ENCODE measurements around the gene ZNF865. TPM values are rescaled to one million over a fixed set of nuclear protein-coding genes. Genes with fewer than 3 reads are reported as not detected.

Gene ZNF865
- total RNA-seq, 1 donor from 2014 or later: 20.3 TPM

DNA sequence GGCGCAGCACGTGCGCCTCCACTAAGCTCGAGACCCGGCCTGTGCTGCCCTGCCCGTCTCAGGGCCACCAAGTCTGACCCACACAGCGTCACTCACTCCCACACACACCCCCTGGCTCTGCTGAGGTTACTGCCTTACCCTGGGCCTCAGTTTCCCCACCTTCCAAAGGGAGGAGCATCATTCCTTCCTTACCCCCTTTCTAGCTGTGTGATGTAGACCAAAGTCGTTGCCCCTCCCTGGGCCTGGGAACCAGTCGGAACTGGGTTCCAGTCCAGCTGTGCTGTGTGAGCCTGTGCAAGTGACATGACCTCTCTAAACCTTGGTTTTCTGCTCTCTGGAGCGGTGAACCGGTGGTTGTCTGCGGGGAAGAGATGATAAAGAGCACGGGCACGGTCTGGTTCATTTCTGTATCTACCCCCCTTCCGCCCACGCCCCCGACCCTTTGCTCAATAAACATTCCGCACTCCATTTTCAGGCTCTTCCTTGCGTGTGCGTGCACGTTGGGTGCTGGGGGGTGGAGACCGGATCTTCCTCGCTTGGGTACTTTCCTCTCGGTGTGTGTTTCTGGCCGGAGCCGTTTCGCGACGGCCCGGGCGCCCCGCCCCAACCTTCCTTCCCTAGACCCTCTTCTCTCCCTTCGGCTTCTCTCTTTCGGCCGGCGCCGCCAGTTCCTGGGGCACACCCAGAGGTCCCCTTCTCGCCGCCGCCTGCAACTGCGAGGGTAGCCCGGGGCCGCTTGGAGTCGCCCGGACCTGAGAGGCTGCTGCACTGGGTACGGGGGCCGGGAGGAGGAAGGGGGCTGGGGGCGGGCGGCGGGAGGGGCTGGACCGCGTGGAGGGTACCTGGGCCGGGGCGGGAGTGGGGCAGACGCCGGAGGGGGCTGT lies 37.8 kb downstream of the ZNF865 start, which contains the start of gene ZNF581:
TSS of gene ZNF581 (plus strand) at position 647 of the 884 bp plus-strand sequence. CDS start 923 bp downstream, outside the sequence.
- Mint-ChIP-seq H3K36me3 (ENCODE audit: low read depth) (peaks cover 18% of the 10 kb centered on the region), H3K4me3 (peak within 1 kb of the TSS; percentile 98), H3K27ac (ENCODE audit: unreplicated experiment) (peak within 1 kb of the TSS; percentile 96), H3K4me1 (peaks cover 49% of the 10 kb centered on the region), H3K9me3 (peaks cover 2% of the 10 kb centered on the region), H3K27me3 (ENCODE audit: low read depth) (peaks cover 21% of the 10 kb centered on the region)
- TF ChIP-seq, protein P1, sequence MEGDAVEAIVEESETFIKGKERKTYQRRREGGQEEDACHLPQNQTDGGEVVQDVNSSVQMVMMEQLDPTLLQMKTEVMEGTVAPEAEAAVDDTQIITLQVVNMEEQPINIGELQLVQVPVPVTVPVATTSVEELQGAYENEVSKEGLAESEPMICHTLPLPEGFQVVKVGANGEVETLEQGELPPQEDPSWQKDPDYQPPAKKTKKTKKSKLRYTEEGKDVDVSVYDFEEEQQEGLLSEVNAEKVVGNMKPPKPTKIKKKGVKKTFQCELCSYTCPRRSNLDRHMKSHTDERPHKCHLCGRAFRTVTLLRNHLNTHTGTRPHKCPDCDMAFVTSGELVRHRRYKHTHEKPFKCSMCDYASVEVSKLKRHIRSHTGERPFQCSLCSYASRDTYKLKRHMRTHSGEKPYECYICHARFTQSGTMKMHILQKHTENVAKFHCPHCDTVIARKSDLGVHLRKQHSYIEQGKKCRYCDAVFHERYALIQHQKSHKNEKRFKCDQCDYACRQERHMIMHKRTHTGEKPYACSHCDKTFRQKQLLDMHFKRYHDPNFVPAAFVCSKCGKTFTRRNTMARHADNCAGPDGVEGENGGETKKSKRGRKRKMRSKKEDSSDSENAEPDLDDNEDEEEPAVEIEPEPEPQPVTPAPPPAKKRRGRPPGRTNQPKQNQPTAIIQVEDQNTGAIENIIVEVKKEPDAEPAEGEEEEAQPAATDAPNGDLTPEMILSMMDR (conservative IDR thresholded peaks at IDR 0.05): no peak
- peak; percentile 64 for DNase-seq (ENCODE audit: low read depth, low spot score)

DNA sequence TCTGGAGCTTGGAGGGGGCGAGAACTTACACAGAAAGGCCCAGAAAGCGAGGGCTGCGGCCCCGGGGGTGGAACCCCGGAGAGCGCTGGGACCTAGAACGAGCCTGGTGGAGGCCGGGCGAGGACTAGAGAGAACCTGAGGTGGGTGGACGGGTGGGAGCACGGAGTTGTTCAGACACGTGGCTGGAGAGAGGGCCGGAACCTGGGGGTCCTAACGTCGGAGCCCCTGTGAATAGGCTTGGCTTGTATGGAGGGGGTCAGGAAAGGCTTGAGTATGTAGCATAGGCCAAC lies 38.4 kb downstream of the ZNF865 start:
- TF ChIP-seq, protein P1 (conservative IDR thresholded peaks at IDR 0.05): no peak
- Mint-ChIP-seq H3K4me3 (peak overlapping the region; percentile 98), H3K4me1 (peaks cover 51% of the 10 kb centered on the region), H3K27me3 (ENCODE audit: low read depth) (peaks cover 21% of the 10 kb centered on the region), H3K36me3 (ENCODE audit: low read depth) (peaks cover 18% of the 10 kb centered on the region), H3K27ac (ENCODE audit: unreplicated experiment) (peak overlapping the region; percentile 84), H3K9me3 (peaks cover 2% of the 10 kb centered on the region)
- DNase-seq (ENCODE audit: low read depth, low spot score): no peak

DNA sequence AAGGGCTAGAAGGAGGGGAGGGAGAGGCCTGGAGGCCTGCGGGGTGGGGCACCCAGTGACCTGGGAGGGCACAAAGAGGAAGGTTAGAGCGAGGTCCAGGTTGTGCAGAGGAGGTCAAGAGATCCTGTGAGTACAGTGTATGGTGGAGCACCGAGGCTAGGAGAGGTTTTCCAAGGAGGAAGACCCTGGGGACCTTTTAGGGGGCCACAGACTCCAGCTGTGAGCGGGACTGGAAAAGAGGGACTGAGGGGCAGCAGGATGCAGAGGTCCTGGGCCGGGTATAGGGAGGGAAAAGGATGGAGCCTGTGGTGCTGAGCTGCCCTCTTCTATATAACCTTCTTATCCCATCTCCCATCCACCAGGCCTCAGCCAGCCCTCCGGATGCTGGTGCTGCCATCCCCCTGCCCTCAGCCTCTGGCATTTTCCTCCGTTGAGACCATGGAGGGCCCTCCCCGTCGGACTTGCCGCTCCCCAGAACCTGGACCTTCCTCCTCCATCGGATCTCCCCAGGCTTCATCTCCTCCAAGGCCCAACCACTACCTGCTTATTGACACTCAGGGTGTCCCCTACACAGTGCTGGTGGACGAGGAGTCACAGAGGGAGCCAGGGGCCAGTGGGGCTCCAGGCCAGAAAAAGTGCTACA lies 38.9 kb downstream of the ZNF865 start:
- Mint-ChIP-seq H3K27me3 (ENCODE audit: low read depth) (peaks cover 21% of the 10 kb centered on the region), H3K4me1 (peaks cover 47% of the 10 kb centered on the region), H3K9me3 (no peaks in the 10 kb centered on the region), H3K4me3 (peak overlapping the region; percentile 98), H3K27ac (ENCODE audit: unreplicated experiment) (no peak overlapping the region), H3K36me3 (ENCODE audit: low read depth) (peaks cover 14% of the 10 kb centered on the region)
- TF ChIP-seq, protein P1 (conservative IDR thresholded peaks at IDR 0.05): no peak
- DNase-seq (ENCODE audit: low read depth, low spot score): no peak

DNA sequence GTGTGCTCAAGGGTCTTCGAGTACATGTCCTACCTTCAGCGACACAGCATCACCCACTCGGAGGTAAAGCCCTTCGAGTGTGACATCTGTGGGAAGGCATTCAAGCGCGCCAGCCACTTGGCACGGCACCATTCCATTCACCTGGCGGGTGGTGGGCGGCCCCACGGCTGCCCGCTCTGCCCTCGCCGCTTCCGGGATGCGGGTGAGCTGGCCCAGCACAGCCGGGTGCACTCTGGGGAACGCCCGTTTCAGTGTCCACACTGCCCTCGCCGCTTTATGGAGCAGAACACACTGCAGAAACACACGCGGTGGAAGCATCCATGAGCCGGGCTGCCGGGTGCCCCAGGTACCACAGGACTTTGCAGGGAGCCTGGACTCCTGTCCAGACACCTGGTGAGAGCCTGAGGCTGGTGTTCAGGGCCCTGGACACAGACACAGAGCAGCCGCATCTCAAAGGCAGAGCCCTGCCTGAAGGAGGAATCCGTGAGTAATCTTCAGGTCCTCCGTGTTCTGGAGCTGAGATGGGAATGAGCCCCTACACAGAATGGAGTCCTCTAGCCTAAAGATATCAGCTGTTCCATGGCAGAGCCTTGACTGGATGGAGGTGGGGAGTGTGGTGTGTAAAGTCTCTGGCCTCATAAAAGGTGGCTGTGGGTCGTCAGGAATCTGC lies 39.5 kb downstream of the ZNF865 start:
- H3K27me3 Mint-ChIP-seq (ENCODE audit: low read depth): peaks cover 21% of the 10 kb centered on the region
- TF ChIP-seq, protein P1 (conservative IDR thresholded peaks at IDR 0.05): no peak
- peak overlapping the region; percentile 98 for H3K4me3 Mint-ChIP-seq
- H3K4me1 Mint-ChIP-seq: peaks cover 51% of the 10 kb centered on the region
- no peaks in the 10 kb centered on the region for H3K9me3 Mint-ChIP-seq
- peaks cover 14% of the 10 kb centered on the region for H3K36me3 Mint-ChIP-seq (ENCODE audit: low read depth)
- no peak for DNase-seq (ENCODE audit: low read depth, low spot score)
- no peak overlapping the region for H3K27ac Mint-ChIP-seq (ENCODE audit: unreplicated experiment)

DNA sequence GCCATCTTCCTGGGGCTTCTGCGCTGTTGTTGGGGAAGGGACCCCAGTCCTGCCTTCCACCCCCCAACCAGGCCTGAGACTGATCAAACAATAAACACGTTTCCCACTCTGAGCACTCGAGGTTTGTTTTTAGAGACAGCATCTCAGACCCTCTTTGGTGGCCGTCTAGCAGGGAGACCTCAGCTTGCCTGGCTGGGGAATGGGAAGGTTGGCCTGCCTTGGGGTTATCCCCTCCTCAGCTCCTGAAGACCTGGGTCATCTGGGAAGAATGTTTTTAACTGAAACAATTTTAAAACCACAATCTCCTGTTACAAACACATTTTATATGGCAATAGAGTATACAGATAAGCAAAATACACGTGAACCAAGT lies 40.0 kb downstream of the ZNF865 start:
- peaks cover 20% of the 10 kb centered on the region for H3K27me3 Mint-ChIP-seq (ENCODE audit: low read depth)
- peak overlapping the region; percentile 87 for H3K4me3 Mint-ChIP-seq
- H3K4me1 Mint-ChIP-seq: peaks cover 48% of the 10 kb centered on the region
- TF ChIP-seq, protein P1 (conservative IDR thresholded peaks at IDR 0.05): no peak
- no peaks in the 10 kb centered on the region for H3K9me3 Mint-ChIP-seq
- H3K27ac Mint-ChIP-seq (ENCODE audit: unreplicated experiment): no peak overlapping the region
- no peak for DNase-seq (ENCODE audit: low read depth, low spot score)
- peaks cover 12% of the 10 kb centered on the region for H3K36me3 Mint-ChIP-seq (ENCODE audit: low read depth)
